Measurements from ENCODE around the gene CD248.

CD248 gene

GRCh38 chr11:66275396-66275795 is 41.4 kb downstream of the CD248 start:
- no peak for DNase-seq

DNA sequence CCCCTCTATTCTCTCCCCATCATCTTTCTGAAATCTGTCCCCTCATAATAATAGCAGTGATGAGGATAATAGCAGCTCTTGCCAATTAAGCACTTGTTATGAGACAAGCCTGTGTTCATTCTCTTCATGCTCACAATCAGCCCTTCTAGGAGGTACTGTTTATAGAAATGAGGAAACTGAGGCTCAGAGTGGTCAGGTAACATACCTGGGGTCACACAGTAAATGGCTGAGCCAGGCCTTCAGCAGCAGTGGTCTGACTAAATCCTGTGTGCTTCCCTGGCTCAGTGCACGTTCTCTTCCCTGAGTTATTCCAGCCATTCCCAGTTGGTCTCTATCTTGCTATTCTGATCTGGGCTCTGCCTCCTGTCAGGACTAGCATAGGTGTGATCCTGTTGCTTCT is 42.6 kb downstream of the CD248 start:
- DNase-seq = no peak

GRCh38 chr11:66272596-66272995 is 44.2 kb downstream of the CD248 start:
- DNase-seq = no peak

DNA sequence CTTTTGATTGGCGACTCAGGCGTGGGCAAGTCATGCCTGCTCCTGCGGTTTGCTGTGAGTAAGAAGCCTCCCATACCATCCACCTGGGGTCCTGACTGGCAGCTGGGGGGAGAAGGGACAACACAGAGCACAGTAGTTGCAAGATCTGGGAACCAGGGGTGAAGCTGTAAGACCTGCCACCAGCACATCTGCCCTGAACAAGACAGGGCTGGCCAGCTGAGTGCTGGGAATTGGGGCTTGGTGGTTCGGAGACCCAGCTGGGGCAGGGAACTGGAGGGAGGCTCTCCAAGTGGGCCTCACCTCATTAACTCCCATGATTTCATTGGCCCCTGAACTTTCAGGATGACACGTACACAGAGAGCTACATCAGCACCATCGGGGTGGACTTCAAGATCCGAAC is 45.0 kb downstream of the CD248 start:
- DNase-seq = no peak

GRCh38 chr11:66268952-66269905 is 47.6 kb downstream of the CD248 start:
- peak in 1 of 2 experiments; percentile 50 for DNase-seq

- DNase-seq = peak; percentile 100
These were observed 48.4 kb downstream of the CD248 start, which contains the start of gene RAB1B for GRCh38 chr11:66268244-66268951. TSS of gene RAB1B (plus strand) at chr11:66268639. CDS start at chr11:66268680, 41 bp downstream.

- peak; percentile 91 to 92 for DNase-seq
These were observed 49.2 kb downstream of the CD248 start for GRCh38 chr11:66267379-66268243.

DNA sequence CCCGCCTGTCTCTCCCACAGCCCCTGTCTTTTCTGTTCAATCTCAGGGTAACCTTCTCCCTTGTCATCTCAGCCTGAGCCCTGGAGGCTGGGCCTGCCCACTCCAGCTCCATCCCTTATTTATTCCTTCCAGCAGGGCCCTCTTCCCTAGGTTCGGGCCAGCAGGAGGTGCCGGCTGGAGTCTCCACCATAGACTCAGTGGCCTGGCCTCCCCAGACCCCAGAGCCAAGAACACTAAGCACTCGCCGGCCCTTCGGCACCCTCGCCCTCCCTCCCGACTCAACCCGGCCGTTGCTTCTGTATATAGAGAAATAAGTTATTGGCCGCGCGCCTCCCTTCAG is 49.8 kb downstream of the CD248 start:
- DNase-seq = no peak

- no peak for DNase-seq
These were observed 50.3 kb downstream of the CD248 start for GRCh38 chr11:66266378-66267038.

DNA sequence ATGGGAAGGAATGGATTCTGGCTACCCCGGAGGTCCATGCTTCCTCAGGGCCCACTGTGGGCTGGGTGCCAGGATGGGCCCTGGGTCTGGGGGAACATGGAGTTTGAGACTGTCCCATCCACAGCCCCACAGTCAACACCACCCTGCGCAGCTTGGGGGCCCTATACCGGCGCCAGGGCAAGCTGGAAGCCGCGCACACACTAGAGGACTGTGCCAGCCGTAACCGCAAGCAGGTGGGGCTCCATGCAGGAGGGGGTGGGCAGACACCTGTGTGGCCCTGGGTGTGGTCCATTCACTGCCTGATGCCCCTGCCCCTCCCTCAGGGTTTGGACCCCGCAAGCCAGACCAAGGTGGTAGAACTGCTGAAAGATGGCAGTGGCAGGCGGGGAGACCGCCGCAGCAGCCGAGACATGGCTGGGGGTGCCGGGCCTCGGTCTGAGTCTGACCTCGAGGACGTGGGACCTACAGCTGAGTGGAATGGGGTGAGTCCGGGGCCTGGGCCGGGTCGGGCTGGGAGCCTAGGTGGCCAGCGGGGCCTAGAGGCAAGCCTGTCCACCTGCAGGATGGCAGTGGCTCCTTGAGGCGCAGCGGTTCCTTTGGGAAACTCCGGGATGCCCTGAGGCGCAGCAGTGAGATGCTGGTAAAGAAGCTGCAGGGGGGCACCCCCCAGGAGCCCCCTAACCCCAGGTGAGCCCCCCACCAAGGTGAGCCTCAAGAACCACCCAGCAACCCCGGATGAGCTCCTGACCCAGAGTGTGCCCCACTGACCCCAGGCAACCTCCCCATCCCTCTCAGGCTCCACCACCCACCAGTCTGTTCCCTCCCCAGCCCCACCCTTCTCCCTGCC is 51.1 kb downstream of the CD248 start:
- DNase-seq = no peak

- DNase-seq = peak; percentile 68 to 72
These were observed 51.9 kb downstream of the CD248 start for GRCh38 chr11:66264914-66265313.

Data from activated T-cell treated with anti-CD3 and anti-CD28 coated beads, Interleukin-2, amount 50 U/mL, for 48 hours (primary cell).